Left cardiac atrium (tissue), 4 donors: Measurements from ENCODE around the gene SGK1. TPM values are rescaled to one million over a fixed set of nuclear protein-coding genes. Genes with fewer than 3 reads are reported as not detected.

ENCODE experiments used
- ATAC-seq, 2 donors: fragments of 200-7000 bp; cut with Tn5 transposase; one replicate each; pipeline ENCODE4 v1.9.1; 2020; ENCODE audit warnings: mild to moderate bottlenecking in 2 of 2, moderate library complexity in 2 of 2
- DNase-seq: peaks from one replicate; pipeline ENCODE4 v3.0.0-alpha.2; 2020
- intact Hi-C, 2 donors: fragments of 100-400 bp; cut with DNase I; formaldehyde crosslinking; loops; one replicate each; pipeline versions ENCODE4 v1.14.1 to v1.15.1; 2022 to 2023
- total RNA-seq, 2 donors: library from RNA; stranded (reverse); fragmentation: NEBNext Ultra II Directional; extraction: Animal tissue kit (Norgen Biotek cat#: 25700); gene quantifications; one replicate each; pipeline ENCODE4 v1.2.1, GENCODE V29; 2021
- donor health status: DM: no; HTN: yes; CAD: no.
- donor health status: DM: no; HTN: yes; CAD: no; lungs with severe emphysema.
- donor health status: DM: yes; HTN: yes; CAD: no.
- donor health status: Dilated cardiomyopathy.

SGK1 gene
- total RNA-seq, 2 donors from 2014 or later, result 42.3 to 104 TPM

DNA sequence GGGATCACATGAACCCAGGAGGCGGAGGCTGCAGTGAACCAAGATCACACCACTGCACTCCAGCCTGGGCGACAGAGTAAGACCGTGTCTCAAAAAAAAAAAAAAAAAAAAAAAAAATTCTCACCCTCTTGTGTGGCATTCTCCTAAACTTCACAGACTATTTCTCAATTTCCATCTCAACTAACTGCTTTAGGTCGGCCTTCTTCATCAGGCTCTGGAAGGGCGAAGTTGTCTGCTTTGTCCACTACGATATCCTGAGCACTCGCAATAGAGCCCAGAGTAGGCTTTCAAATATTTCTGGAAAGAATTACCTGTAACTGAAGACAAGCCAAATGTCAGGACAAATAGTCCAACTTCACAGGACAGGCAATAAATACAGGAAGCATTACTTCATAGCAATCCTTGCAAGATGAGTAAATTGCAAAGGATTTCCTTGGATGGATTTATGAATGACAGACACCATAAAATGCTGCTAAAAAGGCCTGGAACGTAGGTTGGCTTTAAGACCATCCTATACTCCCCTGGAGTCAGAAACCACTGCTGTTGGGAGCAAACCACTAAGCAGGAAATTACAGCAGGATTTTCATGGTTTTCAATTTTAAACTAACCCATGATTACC, 149.2 kb downstream of the SGK1 start:
- DNase-seq (no peak), ATAC-seq (no peak)
- intact Hi-C loops, result no loop called here

DNA sequence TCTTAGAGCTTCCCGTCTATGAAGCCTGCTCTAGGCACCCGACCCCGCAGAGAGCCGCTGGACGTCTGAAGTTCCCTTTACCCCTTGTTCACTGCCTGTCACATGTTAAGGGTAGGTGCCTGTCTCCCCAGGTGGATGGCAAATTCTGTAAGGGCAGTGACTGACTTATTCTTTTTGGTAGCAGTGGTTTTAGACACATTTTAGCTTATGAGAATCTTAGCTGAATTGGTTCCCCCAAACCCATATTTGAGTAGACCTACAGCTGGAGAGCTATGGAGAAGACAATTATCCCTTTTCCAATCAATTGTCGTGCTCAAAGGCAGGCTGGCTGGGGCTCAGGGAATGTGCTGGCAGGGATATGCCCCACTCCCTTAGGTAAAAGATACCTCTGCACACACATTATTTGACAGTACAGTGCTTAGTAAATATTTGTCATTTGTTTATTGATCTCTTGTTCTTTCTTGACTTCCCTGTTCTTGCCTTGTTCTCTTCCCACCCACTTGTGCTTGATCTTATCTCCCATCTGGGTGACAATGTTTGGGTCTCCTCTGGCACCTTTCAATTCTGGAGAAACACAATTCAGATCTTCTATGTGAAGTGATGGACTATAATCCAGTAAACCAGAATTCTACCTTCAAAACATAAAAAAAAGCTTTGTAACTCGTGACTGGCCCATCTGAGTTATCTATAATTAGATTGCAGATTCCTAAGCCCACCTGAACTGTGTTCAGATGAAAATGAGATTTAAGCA, 151.2 kb downstream of the SGK1 start:
- DNase-seq, result no peak
- peak in 1 of 2 donors; percentile 12 for ATAC-seq
- intact Hi-C loops, result no loop called here

DNA sequence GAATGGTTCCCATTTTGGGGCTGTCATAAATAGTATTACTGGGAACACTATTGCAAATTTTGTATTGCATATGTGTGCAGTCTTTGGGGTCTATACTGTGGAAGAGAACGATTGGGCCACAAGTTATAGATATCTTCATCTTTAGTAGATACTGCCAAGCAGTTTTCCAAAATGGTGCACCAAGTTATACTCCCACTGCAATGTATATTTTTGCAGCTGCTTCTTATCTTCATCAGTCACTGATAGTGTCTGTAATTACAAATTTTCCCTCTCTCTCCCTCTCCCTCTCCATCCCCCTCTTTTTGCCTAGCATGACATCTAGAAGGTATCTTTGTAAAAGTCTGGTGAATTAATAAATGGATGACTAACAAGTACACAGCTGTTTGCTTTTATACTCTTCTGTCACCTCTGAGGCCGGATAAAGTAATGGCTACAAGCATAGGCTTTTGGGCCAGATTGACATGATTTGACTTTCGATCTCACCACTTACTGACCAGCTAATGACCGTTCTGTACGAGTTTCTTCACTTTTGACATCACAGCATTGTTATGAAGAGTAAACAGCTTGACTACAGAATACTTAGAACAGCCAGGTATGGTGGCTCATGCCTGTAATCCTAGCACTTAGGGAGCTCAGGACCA, 152.2 kb downstream of the SGK1 start:
- intact Hi-C loops, result no loop called here
- ATAC-seq (peak in 1 of 2 donors; percentile 1), DNase-seq (no peak)

DNA sequence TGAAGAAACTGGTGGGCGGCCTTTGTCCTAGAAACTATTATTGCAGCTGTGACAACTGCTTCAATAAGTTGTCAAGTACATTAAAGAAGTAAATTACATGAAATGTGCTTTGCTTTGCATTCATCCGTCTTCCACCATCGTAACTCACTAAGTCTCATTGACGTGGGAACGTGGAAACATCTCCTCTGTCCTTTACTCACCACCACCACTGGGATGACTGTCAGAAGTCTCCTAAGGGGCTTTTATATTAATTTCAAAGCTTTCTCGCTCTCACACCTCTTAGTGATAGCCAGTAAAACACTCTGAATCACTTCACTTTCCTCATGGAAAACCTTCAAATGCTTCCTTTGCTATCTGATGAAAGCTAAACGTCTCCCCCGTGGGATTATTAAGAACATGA, 153.6 kb downstream of the SGK1 start:
- intact Hi-C loops, result no loop called here
- ATAC-seq (no peak), DNase-seq (no peak)

DNA sequence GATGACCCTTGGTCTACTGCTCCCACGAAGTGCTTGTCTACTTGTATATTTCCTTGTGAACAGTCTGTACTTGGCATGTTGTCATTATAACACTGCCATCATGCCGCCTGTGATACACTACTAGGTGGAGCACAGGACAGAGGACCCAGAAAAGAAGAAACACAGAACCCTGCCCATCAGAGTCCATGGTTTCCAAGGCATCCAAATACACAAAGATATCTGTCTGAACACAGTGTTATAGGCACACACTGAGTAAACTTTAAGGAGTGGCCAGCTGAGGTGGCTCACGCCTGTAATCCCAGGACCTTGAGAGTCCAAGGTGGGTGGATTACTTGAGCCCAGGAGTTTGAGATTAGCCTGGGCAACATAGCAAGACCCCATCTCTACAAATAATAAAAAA, 155.0 kb downstream of the SGK1 start:
- DNase-seq (no peak), ATAC-seq (no peak)
- intact Hi-C loops, result no loop called here

DNA sequence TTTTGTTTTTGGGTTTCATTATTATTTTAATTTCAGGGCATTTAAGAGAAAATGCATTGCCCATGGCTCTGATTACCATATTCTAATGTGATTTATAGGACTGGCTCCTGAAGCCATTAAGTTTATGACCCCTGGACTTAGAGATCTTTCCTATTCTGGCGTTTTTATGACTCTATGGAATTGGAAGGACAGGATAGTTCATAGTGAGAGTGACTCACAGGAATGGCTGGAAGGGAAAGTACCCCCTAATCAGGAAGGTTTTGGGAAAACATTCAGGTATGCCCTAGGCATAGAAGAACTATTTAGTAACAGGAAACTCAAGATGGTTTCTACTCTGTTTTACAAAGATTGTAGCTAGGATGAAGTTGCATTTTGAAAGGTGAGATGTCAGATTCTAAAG, 156.9 kb downstream of the SGK1 start:
- DNase-seq, result no peak
- ATAC-seq, result peak in 1 of 2 donors; percentile 29
- intact Hi-C loops, result no loop called here

DNA sequence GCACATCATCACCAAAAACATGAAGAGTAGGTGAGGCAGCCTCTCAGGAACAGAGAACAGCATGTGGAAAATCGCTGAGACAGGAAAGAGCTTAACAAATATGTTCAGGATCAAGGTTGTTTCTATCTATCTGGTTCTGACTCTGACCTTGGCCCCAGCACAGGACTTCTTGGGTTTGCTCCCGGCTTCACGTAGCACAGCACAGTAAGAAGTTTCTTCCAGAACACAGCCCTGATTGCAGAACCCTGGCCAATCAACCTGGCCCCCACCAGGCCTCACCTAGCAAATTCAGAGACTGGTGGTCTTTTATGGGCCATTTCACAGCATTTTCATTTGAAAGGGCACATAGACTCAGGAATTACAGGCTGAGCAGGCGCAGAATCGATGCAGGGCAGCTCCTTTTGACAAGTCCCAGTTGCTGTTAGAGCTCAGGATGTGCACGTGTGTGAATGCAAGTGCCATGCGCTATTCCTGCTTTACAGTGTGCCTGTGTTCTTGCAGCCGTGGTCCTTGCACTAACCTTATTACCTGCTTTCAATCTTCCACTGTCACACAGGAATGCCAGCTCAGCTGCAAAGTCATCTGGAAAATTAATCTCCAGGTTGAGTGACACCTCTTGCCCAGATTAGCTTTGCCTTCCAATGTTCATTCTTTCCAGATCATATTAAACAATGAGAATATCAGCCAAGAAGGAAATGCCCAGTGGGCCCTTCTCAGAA, 165.0 kb downstream of the SGK1 start:
- no peak for DNase-seq
- intact Hi-C loops, result loop anchor here in 1 of 2 donors (10.0 kb wide), 1 partner anchor 782 kb away; no protein-coding TSS in a partner anchor
- ATAC-seq, result no peak

DNA sequence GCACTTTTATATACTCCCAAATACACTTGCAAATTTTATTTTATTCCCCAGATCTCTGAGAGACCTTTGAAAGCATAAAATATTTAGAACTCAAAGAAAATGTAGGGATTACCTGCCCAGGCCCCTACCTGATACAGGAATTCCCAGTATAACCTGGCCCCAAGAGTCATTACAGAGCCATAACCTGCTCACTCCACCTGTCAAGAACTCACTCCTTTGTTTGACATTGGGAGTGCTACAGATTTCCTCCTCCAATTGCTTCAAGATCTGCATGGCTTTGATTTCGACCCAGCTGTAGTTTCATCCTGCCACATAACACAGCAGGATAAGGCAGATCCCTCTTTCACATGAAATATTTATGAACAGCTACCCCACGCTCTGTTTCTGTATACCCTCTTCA, 169.3 kb downstream of the SGK1 start:
- intact Hi-C loops, result no loop called here
- no peak for DNase-seq
- ATAC-seq, result no peak

DNA sequence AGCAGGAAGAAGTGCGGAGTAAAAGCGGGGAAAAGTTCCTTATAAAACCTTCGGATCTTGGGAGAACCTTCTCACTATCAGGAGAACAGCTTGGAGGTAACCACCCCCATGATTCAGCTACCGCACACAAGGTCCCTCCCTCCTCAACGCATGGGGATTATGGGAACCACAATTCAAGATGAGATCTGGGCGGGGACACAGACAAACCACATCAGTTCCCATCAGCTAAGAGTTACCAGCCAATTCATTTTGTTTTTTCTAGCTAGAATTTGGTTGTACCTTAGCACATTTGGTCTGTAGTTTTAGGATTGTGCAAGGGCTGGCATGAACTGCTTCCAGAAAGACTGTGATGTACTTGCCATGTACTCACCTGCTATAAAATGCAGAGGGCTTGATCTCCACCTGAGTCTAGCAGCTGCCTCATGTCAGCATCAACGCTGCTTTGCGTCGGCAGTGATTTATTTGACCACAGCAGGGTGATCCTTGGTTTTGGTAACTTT, 170.8 kb downstream of the SGK1 start:
- intact Hi-C loops, result no loop called here
- ATAC-seq (no peak), DNase-seq (no peak)

DNA sequence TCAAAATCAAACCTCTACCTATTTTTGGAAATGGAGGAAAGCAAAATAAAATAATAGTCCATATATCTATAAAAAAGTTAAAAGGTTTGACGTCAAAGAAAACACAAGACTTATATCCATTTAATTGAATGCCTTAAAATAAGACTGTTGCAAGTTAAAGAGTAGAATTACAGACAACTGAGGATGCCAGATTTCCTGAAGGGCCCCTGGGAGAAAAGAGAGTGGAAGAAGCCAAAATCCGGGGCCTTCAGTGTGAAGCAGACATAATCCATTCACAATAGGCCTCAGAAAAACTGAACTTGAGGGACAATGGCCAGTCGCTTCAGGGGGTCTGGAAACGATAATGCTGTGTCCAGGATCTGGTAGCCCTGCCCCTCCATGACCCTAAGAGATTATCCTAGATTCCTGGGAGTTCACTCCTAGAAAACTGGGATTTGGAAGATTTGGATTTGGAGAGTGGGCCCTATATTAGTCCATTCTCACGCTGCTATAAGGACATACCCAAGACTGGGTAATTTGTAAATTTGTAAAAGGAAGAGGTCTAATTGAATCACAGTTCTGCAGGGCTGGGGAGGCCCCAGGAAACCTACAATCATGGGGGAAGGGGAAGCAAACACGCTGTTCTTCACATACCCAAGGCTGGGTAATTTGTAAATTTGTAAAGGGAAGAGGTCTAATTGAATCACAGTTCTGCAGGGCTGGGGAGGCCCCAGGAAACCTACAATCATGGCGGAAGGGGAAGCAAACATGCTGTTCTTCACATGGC, 171.5 kb downstream of the SGK1 start:
- intact Hi-C loops, result no loop called here
- ATAC-seq (no peak), DNase-seq (no peak)

DNA sequence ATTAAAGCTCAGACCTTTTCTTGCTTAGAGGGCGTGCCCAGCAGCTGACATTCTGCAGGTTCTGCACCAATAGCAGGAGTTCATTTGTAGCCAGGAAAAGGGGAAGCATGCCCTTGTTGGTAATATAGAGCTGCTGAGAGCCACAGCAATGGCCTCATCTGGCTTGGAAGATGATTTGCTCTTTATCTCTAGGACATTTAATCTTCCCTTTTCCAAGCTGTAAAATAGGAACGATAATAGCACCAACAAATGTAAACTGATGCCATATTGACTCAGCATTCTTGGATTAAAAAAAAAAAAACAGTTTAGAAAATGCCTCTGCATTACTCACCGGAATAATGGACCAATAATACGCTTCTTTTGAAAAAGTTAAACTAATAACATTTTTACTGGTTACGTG, 172.1 kb downstream of the SGK1 start:
- DNase-seq (no peak), ATAC-seq (no peak)
- intact Hi-C loops, result no loop called here

DNA sequence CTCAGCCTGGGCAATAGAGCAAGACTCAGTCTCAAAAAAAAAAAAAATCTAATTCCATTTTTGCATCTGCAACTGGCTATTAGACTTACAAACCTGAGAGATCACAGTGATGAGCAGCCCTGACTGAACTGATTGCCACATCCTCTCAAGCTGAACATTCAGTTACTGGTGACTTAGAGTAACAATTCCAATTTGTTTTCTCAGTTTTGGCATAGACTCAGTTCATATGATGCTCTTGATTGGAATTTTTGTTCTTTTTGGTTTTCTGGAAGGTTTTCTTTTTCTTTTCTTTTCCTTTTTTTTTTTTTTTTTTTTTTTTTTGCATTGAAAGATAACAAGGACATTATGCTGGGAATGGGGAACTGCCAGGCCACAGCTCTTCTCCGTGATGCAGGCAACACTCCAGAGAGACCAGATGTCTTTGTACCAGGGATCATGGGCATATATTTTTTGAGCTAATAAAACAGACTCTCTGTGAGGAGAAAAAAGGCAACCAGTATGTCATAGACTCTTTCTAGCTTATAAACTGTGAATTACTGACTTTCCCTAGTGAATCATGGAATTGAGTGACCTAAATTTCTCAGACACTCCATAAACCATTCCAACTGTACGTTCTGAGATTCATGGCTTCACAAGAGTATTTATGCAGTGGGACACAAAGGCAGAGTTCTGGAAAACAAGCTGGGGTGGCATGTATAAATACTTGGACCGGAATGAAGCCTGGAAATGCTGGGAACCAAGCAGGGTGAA, 179.5 kb downstream of the SGK1 start:
- intact Hi-C loops, result no loop called here
- no peak for DNase-seq
- ATAC-seq, result no peak

DNA sequence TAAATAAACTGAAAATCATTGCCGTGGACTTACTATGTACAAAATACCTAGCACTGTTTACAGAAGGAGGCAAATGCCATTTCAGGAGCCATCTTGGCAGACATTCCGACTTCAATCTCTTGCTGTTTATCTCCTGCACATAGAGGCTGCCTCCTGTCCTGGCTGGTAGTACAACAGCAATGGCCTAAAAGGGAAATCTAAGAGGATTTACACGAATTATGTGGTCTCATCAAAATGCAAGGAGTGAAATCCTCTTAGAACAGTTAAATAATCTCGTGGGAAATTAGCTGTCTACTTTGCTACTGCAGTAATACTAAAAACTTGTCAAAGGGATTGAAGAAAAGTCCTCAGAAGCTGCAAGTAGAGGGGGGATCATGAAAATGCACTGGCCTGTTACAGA, 183.3 kb downstream of the SGK1 start:
- no peak for ATAC-seq
- no peak for DNase-seq
- intact Hi-C loops, result no loop called here

DNA sequence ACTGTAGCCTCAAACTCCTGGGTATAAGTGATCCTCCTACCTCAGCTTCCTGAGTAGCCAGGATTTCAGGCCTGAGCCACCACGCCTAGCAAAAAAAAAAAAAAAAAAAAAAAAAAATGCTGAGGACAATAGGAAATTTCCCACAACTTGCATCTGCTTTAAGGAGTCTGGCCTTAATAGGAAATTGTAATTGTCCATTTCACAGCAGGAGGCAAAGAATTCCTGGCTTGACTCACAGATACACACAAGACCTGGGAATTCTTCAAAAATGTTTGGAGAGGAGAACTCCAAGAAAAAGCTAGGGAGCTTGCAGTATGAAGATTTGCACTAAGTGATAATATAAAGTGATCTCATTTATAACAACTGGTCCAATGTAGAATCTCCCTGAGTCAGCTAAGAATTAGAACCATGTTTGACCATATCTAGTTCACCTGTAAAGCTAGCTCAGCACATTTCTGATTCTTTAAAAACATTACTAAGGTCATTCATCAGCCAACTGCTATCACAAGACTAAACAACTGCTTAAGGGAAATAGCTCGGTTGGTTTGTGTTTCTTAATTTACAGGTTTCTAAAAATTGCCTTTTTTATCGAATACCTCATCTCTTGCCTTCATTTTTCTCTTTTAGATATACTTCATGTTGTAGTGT, 185.3 kb downstream of the SGK1 start:
- DNase-seq (no peak), ATAC-seq (no peak)
- intact Hi-C loops, result no loop called here

DNA sequence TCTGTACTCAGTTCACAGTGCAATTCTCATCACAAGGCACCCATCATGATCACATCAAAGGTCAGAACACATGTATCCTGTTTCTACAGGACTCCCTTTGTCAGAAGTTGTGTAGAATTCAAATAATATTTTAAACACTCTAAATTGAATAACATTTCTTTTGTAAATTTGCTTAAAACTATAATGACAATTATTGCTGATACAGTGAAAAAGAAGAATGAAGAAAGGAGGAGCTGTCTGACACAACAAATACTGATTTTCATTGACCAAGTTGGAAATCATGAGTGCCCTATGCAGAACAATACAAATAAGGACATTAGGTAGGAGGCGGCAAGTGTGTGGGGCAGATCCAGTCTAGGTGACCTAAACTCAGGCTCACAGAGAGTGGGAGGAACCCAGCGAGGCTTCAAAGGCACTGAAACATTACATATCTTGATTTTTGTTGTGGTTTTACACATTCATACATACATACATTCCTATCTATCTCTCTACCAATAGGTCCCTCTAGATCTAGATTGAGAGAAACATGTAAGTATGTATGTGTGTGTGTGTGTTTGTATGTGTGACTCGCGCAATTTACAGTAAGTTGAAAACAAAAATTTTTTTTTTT, 186.3 kb downstream of the SGK1 start:
- DNase-seq (no peak), ATAC-seq (no peak)

DNA sequence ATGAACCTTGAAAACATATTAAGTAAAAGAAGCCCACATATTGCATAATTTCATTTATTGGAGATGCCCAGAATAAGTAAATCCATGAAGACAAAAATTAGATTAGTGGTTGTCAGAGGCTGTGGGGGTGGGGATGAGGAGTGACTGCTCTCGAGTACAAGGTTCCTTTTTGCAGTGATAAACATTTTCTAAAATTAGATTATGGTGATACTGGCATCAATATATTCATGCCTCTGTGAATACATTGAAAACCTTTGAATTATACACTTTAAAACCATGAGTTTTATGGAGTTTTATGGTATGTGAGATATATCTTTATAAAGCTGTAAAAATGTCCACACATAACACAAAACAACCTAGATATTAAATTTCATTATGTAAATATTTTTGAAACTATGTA, 189.8 kb downstream of the SGK1 start:
- intact Hi-C loops, result no loop called here
- ATAC-seq (no peak), DNase-seq (no peak)

More for the DNA sequence above, 186.3 kb downstream of the SGK1 start:
- intact Hi-C loops, result no loop called here

DNA sequence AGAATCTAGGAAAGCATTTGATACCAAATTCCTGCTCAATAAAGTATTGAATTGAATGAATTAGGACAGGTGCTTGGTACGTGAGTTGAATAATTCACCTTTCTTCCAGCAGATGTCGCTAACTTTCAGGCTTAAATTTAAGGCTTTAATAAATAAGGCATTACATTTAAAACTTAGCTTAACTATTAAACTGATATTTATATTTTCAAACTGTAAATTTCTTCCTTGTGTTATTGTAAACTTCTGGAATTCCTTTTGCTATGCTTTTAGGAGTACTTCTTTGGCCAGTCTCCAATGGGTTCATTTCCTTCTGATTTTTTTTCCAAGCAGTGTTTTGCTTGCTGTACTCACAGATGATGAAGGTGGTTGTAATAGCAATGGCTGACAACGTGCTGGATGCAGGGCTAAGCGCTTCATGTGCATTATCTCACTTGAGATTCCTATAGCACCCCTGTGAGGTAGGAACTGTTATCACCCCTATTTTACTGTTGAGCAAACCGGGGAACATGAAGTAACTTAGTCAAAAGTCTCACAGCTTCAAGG, 194.2 kb downstream of the SGK1 start:
- intact Hi-C loops, result no loop called here
- peak in 1 of 2 donors; percentile 53 for ATAC-seq
- DNase-seq, result no peak
